IPS-NIHi11 (cell line): ENCODE results near the gene RPL37A.

Experiments
- DNase-seq: peaks from one replicate; pipeline ENCODE4 v3.0.0; 2012; ENCODE audit warnings: mixed read lengths, low spot score

The RPL37A gene

GRCh38 chr2:216498379-216499352 lies at the start of gene RPL37A:
Gene RPL37A, plus strand, starts transcription at chr2:216498844. Its CDS starts 31 bp downstream, at chr2:216498875.
- DNase-seq: peak; percentile 97

GRCh38 chr2:216450346-216450745 lies 48.3 kb upstream of the RPL37A start:
- no peak for DNase-seq

DNA sequence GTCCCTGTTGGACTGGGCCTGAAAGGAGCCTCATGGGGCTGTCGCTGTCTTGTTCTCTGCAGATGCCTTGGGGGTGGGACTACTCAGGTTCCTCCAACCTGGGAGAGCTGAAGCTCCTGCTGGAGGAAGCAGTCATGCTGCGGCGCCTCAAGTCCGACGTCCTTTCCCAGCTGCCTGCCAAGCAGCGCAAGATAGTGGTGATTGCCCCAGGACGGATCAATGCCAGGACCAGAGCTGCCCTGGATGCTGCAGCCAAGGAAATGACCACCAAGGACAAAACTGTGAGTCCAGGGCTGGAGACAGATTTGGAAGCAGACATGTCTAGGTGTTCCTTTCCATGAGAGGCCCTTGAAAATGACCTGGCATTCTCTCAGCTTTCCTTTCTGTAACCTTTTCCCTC lies 47.9 kb upstream of the RPL37A start:
- no peak for DNase-seq

DNA sequence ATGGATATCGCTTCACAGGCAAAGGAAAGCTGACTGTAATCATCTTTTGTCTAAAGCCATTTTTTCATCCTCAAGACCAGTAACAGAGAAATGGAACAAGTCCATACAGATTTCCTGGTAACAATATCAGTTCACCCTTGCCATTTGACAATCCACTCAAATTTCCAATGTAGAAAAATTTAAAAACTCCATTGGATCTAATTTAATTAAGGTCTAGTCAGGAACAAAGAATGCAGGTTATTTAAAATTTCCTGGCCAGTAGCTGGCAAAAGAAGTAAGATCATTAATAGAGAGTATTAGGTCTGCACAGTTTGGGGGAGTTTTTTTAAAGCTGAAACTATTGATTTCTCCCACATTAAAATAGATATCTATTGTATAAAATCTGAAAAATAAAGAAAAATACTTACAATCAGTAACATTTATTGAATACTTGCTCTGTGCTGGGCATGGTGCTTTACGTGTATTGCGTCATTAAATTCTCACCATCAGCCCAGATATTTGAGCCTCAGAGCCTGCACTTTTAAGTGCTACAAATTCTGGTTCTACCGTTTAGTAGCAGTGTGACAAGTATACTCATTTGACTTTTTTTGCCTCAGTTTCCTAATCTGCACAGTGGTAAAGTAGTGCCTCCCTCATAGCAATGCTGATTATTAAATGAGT lies 44.6 kb upstream of the RPL37A start:
- no peak for DNase-seq

DNA sequence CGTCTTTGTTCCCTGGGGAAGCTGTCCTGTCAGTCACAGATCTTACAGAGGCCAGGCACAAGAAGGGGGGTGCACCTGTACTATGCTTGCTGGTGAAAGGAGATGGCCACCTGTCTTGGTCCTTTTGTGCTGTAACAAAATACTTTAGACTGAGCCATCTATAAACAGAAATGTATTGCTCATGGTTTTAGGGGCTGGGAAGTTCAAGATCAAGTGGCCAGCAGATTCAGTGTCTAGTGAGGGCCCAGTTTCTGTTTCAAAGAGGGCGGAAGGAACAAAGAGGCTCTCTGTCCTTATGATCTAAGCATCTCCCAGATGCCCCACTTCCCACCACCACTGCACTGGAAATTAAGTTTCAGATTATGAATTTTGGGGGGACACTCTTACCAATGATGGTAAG lies 35.5 kb upstream of the RPL37A start:
- no peak for DNase-seq

DNA sequence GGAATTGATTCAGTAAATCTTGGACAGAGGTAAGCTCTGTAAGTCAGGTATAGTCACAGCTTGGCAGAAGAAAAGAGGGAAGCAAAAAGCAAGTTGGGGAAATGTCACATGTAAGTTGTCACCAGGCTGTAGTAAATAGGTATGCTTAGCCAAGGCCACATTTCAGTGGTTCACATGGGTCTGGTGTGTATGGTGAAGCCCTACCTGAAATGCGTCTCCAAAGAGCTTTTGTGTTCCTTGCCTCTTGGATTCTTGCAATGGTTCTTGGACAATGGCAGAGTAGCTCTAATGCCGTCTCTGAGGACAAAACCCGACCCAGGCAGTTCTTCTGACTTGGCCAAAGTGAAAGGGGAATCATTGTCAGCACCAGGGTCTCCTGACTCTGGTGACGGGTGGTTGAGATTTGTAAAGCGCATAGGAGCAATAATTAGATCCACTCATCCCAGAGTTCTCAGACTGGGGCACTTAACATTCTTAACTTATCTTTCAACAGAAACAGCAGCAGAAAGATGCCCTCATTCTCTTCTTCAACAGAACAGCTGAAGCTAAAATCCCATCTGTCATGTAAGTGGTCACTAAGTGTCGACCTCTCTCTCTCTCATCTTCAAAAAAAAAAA lies 34.4 kb upstream of the RPL37A start:
- DNase-seq: no peak

- DNase-seq: no peak
Observed at GRCh38 chr2:216465579-216466195, 33.0 kb upstream of the RPL37A start.

GRCh38 chr2:216467845-216468244 lies 30.8 kb upstream of the RPL37A start:
- no peak for DNase-seq

- no peak for DNase-seq
Observed at GRCh38 chr2:216469661-216470060, 29.0 kb upstream of the RPL37A start.

GRCh38 chr2:216473187-216473586 lies 25.5 kb upstream of the RPL37A start:
- DNase-seq: no peak

DNA sequence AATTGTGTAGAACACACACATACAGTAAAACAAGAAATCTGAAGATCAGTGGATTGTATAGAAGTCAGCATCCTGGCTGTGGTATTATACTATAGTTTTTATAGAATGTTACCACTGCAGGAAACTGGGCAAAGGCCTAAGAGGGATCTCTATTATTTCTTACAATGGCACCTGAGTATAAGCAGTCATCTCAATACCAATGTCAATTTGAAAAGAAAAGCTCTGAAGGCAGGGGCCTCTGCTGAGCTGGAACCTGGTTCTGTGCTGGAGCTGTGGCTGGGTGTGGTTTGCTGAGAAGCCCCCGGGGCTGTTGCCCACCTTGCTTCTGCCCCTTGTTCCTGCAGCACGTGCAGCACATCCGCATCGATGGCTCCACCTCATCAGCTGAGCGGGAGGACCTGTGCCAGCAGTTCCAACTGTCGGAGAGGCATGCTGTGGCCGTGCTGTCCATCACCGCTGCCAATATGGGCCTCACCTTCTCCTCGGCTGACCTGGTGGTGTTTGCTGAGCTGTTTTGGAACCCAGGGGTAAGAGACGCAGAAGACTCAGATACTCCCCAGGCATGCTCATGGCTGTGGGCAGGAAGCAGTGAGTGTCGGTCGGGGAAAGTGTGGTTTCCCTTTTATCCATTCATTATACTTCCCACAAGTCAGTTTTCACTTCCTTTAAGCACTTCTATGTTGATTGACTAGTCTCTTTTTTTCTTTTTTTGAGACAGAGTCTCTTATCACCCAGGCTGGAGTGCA lies 23.5 kb upstream of the RPL37A start:
- DNase-seq: no peak

DNA sequence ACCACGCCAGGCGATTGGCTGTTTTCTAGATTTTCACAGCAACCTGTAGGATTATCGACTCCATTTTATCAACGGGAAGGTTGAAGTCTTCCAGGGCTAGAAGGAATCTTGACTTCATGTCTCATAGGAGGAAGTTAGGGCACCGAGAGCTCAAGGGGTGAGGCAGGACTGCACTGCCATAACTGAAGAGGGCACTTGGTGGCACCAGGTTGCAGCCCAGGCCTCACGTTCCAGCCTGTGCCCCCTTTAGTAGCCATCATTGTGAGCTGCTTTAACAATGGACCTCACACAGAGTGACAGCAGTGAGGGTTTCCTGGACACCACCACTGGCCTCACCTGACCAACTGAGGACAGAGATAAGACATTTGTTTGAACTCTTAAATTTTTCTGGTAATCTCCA lies 22.9 kb upstream of the RPL37A start:
- no peak for DNase-seq

DNA sequence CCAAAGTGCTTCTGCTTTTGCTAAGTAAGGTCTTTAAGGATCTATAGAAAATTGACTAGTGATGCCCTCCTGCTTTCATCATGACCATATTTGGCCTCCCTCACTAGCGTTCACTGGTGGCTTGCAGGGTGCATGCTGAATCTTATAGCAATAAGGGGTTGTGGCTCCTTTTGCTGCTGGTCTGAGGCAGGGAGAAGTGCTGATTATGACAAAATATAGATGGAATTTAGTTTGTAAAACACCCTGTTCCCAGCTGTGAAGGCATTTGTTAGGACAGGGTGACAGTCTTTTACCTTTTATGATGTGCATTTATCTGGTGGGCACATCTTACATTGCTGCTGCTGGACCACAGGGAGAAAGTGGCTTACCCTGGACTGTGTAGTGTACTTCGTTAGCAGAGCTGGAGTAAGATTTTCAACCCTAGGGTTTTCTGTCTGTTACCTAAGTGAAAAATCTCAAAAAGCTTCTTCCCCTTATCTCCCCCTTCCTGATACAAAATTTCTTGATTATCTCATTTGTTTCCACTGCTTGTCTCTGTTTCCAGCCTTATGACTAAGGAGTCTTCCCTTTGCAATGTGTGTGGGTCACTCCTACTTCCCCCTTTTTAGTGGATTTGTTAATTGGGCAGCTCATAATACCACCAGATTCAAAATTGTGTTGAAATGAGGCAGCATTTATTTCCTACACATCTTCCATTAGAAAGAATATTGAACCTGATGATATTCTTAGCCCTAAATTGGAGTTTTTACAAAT lies 21.2 kb upstream of the RPL37A start:
- DNase-seq: no peak

DNA sequence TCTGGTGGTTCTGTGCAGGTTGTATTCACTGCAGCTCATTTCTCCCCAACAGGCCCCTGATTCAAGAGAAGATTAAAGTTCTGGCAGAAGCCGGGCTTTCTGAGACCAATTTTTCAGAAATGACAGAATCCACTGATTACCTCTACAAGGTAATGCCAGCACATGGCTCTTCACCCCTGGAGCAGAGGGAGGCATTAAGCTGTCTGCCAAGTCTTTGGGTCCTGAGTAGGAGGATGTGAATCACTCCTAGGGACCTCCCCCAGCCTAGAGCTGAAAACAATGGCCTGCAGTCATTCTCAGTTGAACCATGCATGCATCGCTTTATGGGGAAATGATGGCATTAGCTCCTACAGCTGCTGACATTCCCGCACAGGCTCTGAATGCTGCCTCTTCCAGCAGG lies 20.5 kb upstream of the RPL37A start:
- peak; percentile 52 for DNase-seq

DNA sequence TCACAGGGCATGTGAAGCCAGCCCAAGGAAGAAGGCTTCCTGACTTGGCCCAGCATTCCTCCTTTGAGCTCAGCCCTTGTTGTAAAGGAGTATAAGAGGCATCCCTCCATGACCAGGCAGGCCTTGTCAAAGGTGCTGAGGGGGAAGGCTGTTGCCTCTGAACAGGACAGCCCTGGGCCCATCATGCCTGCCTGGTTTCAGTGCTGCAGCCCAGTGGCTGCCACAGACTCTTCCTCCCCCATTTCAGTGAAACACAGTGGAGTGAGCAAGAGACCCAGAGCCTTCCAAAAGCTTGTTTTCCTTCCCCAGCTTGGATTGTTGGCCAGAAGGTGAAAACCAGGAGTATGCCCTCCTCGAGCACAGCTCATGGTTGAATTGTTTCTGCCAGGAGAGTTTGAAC lies 19.9 kb upstream of the RPL37A start:
- DNase-seq: no peak

GRCh38 chr2:216480221-216480620 lies 18.4 kb upstream of the RPL37A start:
- no peak for DNase-seq

DNA sequence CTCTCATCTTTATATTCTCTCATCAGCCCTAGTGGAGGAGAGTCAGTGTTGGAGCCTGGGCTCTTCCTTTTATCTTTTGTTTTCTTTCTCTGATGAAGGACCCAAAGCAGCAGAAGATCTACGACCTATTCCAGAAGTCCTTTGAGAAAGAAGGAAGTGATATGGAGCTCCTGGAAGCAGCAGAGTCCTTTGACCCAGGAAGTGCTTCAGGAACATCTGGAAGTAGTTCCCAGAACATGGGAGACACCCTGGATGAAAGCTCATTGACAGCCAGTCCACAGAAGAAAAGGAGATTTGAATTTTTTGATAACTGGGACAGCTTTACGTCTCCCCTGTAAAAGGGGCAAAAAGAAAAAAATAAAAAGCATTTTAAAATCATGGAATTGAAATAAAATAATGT lies 16.0 kb upstream of the RPL37A start:
- DNase-seq: no peak

DNA sequence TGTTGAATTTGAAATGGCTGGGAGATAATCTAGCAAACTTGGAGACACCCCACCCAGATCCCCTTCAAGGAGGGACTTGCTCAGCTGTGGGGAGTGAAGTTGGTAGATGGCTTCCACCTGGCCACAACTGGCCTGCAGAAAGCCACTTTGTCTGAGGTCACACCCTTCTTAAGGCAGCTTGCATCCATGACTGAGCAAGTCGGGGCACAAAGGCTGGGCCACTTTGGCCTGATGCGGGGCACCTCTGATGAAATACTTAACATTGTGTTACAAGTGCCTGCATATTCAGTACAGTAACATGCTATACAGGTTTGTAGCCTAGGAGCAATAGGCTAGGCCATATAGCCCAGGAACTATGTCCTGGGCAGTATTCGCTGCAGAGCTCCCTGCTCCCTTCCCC lies 13.4 kb upstream of the RPL37A start:
- DNase-seq: no peak

DNA sequence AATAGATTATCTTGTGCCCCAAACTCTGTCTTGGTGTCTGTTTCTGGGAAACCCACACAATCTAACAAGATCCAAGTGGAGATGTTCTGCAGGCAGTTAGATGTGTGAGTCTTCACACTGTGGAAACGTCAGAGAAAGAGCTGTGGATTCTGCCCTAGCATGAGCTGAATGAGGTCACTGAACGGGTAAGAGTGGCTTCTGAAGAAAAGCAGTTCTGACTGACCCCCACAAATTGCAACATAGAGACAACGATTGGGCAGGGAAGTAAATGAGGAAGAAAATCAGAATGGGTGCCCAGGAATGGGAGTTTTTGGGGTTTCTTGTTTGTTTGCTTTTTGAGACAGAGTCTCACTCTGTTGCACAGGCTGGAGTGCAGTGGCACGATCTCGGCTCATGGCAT lies 12.9 kb upstream of the RPL37A start:
- DNase-seq: no peak

GRCh38 chr2:216486271-216486670 lies 12.4 kb upstream of the RPL37A start:
- no peak for DNase-seq

DNA sequence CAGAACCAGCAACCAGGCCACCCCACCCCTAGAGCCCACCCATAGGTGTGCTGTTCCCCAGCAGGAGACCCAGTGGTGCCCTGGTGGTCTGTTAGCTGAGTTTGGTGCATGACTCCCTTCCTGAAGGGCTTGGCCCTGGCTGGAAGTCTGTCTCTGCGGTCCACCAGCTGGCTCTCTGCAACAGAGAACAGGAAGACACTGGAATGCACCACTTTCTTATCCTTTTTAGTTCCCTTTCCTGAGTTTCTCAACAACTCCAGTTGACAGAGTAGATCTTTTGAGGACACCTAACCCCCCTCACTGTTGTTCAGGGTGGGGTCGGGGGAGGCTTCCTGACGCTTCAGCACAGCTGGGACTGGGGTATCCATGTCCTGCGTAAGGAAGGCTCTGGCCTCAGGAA lies 11.9 kb upstream of the RPL37A start:
- no peak for DNase-seq
